HT1080 (cell line): ENCODE results near the gene CRACR2A. TPM values are rescaled to one million over a fixed set of nuclear protein-coding genes. Genes with fewer than 3 reads are reported as not detected.

Experiments used
- DNase-seq: peaks from one replicate; pipeline ENCODE4 v3.0.0-alpha.2; 2015; ENCODE audit warnings: low read depth
- total RNA-seq: library from RNA; depleted of rRNA; stranded (reverse); fragments of >200 nt; shearing (Covaris generic); gene quantifications from 2 replicates; pipeline ENCODE4 v1.2.3, GENCODE V29; 2014

CRACR2A gene
- total RNA-seq, 1 experiment from 2014 or later, result 29.8 TPM

DNA sequence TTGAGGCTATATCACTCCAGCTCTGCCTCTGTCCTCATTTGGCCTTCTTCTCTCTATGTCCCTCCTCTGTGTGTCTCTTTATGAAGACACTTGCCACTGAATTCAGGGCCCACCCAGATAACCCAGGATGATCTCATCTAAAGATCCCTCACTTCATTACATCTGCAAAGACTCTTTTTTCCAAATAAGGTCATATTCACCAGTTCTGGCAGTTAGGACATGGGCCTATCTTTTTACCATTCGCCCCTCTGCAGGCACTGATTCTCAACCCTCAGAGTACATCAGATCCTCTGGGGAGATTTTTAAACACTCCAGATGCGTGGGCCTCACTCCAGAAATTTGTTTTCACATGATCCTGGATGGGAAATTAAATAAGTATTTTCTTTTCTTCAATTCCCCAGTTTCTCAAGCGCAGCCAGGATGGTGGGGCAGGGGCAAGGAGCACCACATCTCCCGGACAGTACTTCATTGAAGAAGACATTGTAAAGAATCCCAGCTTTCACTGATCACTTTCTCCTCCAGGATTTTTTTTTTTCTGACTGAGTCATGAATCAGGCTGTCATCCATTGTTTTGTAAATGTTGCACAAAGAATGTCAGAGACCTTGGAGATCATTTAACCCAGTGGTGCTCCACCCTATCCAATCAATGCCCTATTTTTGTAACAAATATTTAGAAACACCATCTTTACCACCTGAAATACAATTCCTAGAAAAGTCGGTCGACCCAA lies 27.4 kb downstream of the CRACR2A start:
- no peak for DNase-seq

GRCh38 chr12:3723916-3724805 lies 28.7 kb downstream of the CRACR2A start:
- DNase-seq, result no peak

DNA sequence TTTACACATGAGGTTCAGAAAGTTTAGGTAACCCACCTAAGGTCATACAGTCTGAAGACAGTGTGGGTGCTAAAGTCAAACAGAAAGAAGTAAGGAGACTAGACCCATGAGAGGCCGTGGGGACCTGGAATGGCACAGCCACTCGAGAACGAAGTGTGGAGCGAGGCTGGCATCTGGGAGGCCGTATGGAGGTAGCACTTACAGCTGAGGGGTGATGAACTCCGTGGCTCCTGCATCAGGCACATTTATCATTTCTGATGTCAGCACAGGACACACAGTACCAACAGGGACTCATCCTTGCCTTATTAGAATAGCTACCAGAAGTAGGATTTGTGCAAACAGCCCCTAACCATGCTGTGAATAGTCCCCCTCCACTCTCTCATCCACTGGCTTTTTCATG lies 30.5 kb downstream of the CRACR2A start:
- DNase-seq, result no peak

DNA sequence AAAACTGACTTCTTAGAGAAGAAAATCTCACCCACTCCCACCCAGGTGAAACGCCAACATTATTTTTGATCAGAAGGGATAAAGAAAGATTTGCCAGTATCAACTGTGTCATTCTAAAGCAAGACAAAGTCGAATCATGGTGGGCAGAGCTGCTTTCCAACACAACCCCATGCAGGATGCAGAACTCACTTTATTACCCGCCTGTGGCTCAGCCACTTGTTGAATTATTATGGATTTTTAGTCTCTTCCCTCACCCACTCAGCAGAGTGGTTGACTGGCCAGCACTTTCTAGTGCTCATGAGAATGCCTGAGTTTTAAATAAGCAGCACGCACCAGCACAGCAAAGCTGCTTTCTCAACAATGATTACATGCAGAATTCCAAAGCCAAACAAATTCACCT lies 32.1 kb downstream of the CRACR2A start:
- no peak for DNase-seq

- no peak for DNase-seq
Measured at GRCh38 chr12:3718100-3718499, 34.8 kb downstream of the CRACR2A start.

DNA sequence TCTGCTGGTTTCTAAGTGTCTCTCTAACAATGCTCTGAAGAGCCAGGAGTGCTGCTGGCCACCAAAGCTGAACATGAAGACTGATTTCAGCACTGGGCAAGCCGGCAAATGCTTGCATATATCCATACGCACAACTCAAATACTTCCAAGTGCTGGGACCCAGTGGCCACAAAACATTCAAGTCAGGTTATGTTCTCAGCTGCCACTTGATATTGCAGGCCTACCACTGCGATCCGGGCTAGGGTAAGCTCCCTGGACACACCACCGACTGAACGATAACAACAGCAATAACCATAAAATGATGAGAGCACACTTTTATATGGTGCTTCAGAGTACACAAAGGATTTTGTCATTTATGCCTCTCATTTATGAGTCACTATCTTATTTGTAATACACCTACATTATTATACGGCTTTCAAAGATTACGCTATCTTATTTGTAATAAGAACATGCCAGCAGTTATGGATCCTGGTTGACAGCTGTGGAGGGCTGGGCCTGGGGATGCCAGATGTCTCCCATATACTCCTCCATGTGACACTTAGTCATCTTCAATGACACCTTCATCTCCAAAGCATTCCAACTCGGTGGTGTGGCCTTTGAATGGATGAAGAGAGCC lies 35.5 kb downstream of the CRACR2A start:
- peak; percentile 6 for DNase-seq

DNA sequence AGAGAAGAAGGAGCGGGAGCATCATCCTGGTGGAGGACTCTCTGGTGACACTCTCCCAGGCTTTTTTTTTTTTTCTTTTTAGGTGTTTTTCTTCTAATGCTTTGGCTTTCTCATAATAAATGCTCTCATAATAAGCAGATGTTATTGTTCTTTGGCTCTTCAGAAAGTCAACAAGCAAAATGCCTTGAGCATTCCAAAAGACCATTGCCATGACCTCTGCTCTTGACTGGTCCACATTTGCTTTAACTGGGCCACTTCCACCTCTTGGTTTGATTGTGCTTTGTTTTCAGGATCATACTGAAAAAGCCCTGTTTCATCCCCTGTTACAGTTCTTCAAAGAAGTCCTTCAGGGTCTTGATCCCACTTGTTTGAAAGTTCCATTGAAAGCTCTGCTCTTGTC lies 36.9 kb downstream of the CRACR2A start:
- no peak for DNase-seq

DNA sequence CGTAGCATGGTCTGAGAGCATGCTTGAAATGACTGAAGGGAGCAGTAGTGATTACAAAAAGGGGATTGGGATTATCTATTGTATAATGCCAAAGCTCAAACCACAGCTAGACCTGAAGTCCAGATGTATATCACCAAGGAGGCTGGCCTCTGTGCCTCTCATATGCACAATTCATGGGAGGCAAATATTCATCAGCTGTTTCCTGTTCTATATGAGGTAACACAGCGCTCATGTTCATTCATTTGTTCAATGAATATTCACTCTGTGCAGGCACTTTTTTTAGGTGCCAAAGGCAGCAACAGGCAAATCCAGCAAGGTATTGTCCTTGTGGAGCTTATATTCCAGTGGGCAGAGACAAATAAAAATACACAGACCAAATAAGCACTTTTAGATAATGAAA lies 39.0 kb downstream of the CRACR2A start:
- no peak for DNase-seq

GRCh38 chr12:3713483-3713882 lies 39.4 kb downstream of the CRACR2A start:
- DNase-seq, result no peak

DNA sequence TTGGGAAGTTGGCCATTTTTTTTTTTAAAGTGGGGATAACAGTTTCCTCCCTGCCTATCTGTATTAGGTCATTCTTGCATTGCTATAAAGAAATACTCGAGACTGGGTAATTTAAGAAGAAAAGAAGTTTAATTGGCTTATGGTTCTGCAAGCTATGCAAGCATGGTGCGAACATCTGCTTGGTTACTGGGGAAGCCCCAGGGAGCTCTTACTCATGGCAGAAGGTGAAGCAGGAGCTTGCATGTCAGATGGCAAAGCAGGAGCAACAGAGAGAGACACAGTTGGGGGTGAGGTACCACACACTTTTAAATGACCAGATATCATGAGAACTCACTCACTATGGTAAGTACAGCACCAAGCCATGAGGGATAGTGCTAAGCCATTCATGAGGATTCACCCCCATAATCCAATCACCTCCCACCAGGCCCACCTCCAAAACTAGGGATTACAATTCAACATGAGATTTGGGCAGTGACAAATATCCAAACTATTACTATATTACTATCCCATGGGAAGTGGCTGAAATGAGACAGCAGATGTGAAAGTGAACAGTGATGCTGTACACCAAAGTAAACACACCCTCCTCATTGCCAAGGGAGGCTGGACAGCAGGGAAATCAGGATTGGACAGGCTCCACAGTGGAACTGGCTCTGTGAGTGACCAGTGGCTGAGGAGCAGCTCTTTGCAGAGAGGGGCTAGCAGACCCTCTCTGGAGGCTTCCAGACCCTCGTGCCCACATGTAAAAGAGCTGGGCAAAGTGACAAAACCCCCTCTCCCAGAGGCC lies 40.5 kb downstream of the CRACR2A start:
- no peak for DNase-seq

DNA sequence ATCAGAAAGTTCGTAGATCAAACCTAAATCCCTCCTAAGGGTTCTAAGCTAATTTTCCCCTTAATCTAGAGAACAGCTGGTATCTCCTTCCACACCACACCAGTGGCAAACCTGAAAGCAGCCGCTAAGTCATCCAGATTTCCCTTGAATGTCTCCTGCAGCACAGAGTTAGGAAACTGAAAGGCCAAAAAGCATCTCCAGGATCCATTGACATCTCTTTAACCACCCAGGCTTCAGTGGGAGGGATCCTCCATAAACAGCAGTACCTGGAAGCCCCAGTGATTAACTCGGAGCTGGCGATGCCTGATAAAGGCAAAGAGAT lies 47.6 kb downstream of the CRACR2A start:
- no peak for DNase-seq

DNA sequence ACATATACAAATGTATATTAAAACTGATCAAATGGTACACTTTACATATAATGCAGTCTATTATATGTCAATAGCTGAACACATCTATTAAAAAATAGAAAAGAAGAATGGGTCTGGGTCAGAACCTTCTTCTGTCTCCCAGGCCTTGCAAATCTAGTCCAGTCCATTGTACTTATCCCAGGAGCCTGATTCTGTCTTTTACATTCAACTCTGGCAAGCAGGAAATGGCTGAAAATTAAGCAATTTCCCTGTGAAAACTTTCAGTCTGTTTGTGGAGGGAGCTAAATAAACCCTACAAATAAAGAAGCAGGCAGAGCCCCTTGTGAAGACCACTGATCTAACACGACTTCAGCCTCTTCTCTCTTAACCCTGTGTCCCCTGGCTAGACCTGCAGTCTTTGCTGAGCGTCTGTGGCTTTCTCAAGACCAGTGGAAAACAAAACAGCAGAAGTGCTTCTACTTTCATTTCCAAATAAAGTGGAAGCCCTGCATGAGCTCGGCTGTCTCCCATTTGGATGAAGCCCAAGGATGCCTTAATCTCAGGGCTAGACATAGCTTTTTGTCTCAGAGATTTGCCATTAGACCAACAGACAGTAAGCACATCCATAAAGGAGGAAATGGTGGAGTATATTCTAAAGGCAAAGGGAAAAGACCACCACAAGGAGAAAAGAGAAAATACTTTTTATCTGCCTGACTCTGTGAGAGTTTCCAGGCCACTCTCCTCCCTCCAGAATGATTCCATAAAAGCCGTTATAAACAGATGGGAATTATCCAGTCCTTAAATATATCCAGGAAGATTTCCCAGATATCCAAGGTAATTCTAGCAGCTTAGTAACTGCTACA lies 48.2 kb downstream of the CRACR2A start:
- no peak for DNase-seq

- no peak for DNase-seq
Measured at GRCh38 chr12:3700861-3701260, 52.0 kb downstream of the CRACR2A start.

- DNase-seq, result peak; percentile 95
Measured at GRCh38 chr12:3698218-3698974, 54.5 kb downstream of the CRACR2A start.

DNA sequence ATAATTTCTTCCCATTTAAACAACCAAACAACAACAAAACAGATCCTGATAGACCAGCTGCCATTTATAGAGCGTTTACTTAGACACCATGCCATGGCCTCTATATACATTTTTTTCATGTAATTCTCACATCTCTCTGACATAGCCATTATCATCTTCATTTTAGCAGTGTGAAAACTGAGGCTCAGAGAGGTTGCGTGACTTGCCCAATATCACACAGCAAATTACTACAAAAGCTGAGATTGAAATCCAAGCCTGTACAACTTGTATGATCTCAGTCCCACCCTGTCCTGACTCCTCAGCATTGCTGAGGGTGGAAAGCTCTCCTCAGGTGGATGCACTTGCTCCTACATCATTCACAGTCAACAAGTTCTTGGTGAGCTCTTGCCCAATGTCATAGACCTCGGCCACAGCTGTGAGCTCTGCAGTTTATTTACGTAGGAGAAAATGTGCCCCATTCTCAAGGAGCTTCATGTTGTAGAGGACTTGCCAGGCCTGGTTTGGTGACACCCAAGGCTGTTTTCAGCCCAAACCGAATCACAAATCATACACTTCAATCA lies 55.5 kb downstream of the CRACR2A start:
- no peak for DNase-seq

- DNase-seq, result no peak
Measured at GRCh38 chr12:3694673-3695072, 58.2 kb downstream of the CRACR2A start.

GRCh38 chr12:3692616-3693365 lies 60.1 kb downstream of the CRACR2A start:
- DNase-seq, result no peak

- DNase-seq, result no peak
Measured at GRCh38 chr12:3686463-3686862, 66.4 kb downstream of the CRACR2A start.

DNA sequence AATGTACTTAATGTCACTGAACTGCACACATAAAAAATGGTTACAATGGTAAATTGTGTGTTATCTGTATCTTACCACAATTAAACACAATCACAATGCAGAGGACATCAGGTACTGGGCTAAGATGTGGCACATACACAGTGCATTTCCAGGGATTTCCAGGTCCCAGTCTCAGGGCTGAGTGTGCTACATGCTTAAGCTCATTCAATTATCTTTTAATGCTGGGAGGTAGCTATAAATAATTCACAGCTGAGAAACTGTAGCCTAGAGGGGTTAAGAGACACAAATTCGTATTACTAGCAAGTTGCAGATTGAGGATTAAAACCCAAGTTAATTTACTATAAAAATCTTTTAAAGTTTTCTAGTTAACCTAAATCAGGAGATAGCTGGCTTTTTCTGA lies 67.1 kb downstream of the CRACR2A start:
- no peak for DNase-seq
